ENCODE data around the gene ZDHHC17.
"Not testable (repeated sequence)": the region's sequence is repeated elsewhere in the genome, so short reads cannot be mapped to it uniquely, and the experiment has no call there.

Gene ZDHHC17, protein sequence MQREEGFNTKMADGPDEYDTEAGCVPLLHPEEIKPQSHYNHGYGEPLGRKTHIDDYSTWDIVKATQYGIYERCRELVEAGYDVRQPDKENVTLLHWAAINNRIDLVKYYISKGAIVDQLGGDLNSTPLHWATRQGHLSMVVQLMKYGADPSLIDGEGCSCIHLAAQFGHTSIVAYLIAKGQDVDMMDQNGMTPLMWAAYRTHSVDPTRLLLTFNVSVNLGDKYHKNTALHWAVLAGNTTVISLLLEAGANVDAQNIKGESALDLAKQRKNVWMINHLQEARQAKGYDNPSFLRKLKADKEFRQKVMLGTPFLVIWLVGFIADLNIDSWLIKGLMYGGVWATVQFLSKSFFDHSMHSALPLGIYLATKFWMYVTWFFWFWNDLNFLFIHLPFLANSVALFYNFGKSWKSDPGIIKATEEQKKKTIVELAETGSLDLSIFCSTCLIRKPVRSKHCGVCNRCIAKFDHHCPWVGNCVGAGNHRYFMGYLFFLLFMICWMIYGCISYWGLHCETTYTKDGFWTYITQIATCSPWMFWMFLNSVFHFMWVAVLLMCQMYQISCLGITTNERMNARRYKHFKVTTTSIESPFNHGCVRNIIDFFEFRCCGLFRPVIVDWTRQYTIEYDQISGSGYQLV

DNA sequence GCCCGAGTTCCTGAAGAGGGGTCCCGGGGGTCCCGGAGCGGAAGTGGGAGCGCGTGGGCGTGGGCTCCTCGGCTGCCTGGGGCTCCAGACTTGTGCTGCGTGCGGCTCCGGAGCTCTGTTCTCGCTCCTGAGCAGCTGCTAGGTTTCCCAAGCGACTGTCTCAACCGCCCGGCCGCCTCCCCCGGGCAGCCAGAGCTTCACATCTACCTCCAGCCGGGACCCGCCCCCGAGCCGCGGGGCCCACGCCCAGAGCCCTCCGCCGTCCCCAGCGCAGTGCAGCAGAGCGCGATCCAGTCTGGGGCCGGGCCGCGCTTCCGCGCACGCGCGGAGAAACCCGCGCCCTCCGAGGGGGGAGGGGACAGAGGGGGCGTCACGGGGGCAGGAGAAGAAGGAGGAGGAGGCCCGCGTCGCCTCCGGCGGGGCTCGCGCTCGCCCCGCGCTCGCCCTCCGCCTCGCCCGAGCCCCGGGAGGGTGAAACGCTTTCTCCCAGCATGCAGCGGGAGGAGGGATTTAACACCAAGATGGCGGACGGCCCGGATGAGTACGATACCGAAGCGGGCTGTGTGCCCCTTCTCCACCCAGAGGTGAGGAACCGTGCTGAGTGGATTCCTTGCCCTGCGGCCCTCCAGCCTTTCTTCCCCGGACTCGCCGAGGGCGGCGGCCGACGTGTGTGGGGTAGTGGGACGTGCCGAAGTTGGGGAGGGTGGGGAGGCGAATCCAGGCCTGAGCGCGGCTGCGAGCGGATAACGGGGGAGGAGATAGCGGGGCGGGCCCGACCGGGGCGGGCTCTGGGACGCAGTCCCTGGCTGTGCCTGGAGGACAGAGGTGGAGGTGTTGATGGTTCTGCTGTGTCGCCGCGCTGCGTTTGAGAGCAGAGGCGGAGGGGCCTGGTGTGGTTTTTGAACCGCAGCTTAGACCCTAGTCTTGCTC is at the start of gene ZDHHC17:
TSS of gene ZDHHC17 (plus strand) at position 370 of the 930 bp plus-strand sequence. CDS start at position 492, 122 bp downstream.
- peak; percentile 69 to 91 for DNase-seq

DNA sequence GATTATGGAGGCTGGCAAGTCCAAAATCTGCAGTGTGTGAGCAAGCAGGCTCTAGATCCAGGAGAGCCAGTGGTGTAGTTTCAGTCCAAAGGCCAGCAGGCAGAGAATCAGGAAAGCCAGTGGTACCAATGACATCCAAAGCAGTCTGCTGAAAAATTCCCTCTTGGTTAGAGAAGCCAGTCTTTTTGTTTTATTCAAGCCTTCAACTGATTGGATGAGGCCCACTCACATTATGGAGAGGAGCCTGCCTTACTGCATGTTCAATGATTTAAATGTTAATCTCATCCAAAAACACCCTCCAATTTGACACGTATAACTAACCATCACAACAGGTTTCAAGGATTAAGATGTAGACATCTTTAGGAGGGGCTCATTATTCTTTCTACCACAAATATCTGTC is 49.5 kb upstream of the ZDHHC17 start:
- no peak for DNase-seq

DNA sequence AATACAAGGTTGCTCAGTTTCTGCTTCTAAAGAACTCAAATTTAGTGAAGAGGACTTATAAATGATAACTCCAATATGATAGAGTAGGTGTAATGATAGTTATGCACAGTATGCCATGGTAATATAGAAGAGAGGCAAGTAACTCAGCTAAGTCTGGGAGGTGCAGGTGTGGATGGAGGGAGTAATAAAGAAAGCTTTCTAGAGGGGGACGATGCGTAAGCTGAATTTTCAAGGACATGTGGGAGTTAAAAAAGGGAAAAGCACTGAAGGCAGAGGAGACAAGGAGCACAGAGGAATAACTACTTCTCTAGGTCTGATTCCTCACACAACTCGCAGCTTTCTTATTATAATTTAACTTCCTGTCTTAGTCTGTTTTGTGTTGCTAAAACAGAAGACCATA is 49.1 kb upstream of the ZDHHC17 start:
- DNase-seq = no peak

DNA sequence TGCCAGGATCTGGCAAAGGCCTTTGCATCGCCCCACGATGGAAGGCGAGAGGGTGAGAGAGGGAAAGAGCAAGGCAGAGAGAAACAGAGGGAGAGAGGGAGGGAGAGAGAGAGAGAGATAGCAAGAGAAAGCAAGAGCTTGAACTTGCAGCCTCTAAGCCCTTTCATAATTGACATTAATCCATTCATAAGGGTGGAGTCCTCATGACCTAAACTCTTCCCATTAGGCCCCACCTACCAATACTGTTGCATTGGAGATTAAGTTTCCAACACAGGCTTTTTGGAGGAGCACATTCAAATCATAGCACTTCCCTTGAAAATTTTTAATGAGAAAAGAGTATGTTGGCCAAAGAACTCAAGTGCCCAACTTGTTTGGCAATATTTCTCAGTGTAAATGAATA is 48.6 kb upstream of the ZDHHC17 start:
- DNase-seq = no peak

DNA sequence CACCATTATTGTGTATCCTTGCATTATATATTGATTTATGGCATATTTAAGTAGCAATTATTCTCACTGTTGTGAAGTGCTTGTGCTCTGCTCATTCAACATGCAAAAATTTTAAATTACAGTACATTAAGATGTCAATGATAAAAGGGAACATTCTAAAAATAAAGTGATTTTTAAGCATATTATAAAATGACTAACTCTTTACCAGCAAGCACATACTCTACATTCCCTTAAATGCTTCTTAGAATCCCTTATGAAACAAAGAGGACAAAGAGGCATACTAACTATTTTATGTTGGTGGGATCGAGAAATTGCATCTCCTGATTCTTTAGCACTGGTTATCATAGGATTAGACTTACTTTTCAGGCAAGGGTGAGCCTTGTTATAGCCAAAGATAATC is 46.6 kb upstream of the ZDHHC17 start:
- no peak for DNase-seq

DNA sequence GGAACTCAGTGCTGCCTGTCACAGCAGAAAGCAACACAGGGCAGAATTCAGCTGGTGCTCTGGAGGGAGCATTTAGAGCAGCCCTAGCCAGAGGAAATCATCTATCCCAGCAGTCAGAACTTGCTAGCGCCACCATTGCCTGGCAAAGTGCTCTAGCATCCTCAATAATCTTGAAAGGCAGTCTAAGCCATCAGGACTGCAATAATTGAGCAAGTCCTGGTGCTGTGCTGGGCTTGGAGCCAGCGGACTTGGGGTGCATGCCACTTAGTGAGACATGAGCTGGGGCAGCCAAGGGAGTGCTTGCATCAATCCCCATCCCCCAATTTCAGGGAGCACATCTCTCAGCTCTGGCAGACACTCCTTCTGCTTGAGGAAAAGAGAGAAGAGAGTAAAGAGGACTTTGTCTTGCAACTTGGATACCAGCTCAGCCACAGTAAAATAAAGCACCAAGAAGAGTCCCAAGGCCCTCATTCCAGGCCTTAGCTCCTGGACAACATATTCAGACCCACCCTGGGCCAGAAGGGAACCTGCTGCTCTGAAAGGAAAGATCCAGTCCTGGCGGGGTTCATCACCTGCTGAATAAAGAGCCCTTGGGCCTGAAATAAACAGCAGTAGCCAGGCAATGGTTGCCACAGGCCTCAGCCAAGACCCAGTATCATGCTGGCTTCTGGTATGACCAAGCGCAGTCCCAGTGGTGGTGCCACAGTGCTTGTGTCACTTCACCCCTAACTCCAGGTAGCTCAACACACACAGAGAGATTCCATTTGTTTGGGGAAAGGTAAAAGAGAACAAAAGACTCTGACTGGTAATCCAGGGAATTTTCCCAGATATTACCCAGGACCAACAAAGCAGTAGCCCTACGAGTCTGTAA is 44.5 kb upstream of the ZDHHC17 start:
- no peak for DNase-seq

DNA sequence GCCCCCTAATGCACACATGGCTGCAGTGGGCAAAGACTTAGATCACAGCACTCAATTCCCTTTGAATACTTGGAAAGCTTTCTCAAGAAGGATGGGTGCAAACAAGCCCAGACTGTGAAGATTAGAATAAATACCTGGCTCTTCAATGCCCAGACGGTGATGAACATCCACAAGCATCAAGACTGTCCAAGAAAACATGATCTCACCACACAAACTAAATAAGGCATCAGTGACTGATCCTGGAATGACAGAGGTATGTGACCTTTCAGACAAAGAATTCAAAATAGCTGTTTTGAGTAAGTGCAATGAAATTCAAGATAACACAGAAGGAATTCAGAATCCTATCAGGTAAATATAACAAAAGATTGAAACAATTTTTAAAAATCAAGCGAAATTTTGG is 43.8 kb upstream of the ZDHHC17 start:
- DNase-seq = peak in 1 of 2 experiments; percentile 43

DNA sequence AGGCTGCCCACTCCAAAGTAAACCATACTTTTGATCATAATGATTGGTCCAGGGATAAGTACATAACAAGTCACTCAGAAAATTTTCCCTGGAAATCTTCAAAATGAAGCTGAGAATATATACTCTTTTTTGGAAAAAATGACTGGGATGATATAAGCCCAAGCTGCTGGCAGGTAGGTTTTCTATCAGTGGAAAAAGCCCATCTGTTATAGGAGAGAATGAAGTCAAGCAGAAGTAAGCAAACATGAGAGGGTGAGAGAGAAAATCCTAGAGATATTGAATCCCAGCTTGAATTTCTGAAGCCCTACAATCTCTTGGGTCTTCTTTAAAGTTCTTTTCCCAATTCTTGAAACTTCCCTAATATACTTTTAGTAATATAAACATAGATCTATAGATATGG is 37.3 kb upstream of the ZDHHC17 start:
- DNase-seq = no peak

DNA sequence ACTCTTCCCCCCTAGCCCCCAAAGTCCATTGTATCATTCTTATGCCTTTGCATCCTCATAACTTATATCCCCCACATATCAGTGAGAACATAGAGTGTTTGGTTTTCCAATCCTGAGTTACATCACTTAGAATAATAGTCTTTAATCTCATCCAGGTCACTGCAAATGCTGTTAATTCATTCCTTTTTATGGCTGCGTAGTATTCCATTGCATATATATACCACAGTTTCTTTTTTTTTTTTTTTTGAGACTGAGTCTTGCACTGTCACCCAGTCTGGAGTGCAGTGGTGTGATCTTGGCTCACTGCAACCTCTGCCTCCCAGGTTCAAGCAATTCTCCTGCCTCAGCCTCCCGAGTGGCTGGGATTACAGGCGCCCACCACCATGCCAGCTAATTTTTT is 31.7 kb upstream of the ZDHHC17 start:
- not testable (repeated sequence) for DNase-seq

DNA sequence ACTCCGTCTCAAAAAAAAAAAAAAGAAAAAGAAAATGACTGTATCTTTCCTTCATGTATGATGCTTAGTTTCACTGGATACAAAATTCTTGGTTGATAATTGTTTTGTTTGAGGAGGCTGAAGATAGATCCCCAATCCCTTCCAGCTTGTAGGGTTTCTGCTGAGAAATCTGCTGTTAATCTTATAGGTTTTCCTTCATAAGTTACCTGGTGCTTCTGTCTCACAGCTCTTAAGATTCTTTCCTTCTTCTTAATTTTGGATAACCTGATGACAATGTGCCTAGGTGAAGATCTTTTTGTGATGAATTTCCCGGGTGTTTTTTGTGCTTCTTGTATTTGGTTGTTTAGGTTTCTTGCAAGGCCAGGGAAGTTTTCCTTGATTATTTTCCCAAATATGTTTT is 26.2 kb upstream of the ZDHHC17 start:
- not testable (repeated sequence) for DNase-seq

DNA sequence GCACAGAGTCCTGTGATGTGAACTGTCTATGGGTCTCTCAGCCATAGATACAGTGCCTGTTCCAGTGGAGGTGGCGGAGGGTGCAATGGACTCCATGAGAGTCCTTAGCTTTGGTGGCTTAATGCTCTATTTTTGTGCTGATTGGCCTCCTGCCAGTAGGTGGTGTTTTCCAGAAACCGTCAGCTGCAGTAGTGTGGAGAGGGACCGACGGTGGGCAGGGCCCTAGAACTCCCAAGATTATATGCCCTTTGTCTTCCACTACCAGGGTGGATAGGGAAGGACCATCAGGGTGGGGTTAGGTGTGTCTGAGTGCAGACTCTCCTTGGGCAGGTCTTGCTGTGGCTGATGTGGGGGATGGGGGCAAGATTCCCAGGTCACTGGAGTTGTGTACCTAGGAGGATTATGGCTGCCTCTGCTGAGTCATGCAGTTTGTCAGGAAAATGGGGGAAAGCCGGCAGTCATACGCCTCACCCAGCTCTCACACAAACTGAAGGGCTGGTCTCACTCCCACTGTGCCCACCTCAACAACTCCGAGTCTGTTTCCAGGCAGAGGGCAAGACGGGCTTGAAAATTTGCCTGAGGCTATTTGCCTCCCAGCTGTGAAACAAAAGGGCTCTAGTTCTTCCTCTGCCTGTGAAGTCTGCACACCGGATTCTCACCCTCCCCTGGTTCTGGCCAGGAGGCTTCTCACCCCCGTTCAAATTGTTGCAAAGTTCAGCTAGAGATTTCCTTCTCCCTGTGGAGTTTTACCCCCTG is 24.9 kb upstream of the ZDHHC17 start:
- DNase-seq = no peak

DNA sequence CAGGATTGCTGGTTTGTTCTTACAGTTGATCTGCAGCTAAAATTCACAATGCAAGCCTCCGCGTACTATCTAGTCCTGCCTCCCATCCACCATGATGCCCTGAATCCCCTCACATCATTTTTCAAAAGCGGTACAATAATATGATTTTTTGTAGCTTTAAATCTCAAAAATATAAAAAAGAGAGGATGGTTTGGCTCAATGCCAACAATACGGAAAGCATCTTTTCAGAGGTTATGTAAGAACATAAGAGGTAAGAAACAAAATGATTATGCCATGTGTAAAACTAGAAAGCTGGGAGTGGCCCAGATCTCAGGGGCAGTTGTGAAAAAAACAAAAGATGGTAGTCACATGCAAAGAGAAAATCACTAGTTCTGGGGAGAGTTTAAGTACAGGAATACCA is 24.0 kb upstream of the ZDHHC17 start:
- DNase-seq = no peak

DNA sequence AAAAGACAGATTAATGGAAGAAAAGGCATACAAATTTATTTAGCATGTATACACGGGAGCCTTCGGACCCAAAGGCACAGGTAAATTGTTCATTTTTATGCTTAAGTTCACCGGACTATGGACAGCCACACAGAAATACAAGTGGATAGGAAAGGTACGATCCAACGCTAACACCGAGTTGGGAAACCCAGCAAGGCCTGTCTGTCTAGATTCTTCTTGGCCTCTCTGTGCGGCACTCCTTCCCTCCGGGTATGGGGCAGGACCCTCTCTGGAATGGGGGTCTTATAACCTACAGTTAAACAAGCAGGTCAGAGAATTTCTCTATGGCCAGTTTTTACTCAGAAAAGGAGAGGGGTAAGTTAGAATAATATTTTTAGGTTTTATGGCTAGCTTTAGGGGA is 23.4 kb upstream of the ZDHHC17 start:
- DNase-seq = no peak

DNA sequence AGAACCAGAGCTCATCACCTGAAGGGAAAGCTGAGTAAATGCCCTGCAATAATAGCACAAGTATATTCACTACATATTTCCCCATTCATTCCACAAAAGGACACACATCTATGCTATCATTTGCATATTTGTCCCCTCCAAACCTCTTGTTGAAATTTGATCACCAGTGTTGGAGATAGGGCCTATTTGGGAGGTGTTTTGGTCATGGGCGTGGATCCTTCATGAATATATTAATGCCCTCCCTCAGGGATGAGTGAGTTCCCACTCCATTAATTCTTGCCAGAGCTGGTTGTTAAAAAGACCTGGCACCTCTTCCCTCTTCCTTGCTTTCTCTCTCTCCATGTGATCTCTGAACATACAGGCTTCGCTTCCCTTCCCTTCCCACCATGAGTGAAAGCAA is 18.6 kb upstream of the ZDHHC17 start:
- no peak for DNase-seq

DNA sequence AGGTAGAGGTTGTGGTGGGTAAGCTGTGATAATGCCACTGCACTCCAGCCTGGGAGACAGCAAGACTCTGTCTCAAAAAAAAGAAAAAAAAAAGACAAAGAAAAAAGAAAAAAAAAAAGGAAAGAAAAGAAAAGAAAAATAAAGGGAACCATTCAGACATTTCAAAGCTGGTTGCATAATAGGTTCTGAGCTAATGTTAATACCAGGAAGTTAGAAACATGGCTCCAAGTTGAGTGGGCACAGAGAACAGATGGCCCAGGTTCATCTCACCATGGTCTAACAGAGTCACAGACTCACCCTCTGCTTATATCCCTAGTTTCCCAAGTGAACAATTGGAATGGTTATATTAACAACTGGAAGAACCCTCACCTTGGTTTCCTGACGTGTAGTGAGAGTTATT is 17.4 kb upstream of the ZDHHC17 start:
- DNase-seq = no peak

DNA sequence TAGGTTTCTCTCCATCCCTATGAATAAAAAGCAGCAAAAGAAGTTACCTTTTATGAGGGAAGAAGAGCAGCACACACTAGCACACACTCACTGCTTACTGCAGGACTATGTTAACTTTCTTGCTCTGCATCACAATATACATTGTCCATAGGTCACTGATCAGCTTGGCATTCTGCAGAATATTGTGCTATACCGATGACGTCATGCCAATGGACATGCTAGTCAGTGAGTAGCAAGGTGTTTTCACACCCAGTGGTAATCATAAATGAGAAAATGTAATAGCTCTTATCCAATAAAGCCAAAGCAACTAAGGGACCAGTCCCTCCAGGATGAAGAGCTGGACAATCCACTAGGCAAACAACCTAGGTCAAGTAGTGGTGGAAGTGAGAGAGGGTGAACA is 16.7 kb upstream of the ZDHHC17 start:
- no peak for DNase-seq

DNA sequence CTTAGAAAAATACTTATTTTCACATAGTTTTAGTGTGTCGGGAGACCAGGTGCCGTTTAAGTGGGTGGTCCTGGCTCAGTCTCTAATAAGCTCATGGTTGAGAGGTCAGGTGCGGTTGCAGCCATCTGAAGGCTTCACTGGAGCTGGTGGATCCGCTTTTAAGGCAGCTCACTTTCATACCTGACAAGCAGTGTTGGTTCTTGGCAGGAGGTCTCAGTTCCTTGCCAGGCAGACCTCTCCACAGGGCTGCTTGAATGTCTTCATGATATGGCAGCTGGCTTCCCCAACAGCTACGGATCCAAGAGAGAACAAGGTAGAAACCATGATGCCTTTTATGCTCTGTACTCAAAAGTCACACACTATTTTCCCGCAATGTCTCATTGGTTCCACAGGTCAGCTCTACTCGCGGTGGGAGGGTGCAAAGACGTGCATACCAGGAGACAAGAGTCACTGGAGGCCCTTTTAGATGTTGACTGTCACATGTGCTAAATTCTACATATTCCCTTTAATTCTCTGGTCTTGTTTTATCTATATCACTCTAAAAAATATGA is 8.0 kb upstream of the ZDHHC17 start:
- DNase-seq = no peak

DNA sequence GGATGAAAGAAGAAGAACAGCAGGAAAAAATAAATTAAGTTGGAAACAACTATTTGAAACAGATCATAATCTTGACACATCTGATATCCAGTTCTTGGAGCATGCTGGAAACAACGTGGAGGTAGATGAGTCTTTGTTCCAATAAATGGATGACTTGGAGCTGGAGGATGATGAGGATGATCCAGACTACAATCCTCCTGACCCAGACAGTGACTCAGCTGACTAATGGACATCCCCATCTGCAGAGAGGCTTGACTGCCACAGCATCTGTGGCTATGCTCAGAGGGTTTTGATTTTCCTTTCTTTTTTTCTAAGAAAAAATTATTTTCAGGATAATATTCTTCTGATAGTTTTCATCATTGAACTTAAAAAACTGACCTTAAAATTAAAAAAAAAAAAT is 6.2 kb upstream of the ZDHHC17 start:
- DNase-seq = no peak

DNA sequence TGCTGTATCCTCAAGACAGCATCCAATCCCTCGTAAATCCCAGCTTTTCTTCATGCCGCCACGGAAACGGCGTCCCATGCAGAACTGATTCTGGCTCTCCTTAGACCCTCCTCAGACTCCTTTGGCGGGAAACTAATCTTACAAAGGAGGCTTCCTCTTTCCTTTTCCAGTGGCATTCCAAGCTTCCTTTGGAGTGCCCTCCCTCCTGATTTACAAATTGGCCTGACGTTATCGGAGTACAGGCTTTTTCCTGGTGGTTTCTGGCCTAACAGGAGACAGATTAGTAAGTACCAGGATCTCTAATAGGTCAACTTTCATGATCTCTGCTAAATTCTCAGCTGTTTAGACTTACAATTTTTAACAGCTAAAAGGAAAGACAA is 1.3 kb upstream of the ZDHHC17 start:
- DNase-seq = no peak

DNA sequence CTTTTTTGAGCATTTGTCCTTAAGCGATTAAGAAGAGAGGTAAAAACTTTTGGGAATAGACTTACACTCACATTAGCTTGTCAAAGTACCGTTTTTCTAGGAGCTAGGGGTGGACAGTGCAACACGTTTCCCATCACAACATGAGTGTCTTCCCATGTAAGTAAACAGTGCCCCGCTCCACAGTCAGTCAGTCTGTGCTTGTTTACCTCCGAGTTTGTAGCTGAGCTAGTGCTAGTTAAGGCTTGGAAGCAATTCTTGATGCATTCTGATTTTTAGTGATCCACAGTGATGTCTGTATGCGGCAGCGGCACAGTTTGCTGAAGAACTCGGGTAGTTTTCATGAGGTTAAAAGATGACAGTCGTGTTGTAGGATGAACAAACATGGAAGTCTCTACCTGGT is 941 bp downstream of the ZDHHC17 start:
- no peak for DNase-seq

DNA sequence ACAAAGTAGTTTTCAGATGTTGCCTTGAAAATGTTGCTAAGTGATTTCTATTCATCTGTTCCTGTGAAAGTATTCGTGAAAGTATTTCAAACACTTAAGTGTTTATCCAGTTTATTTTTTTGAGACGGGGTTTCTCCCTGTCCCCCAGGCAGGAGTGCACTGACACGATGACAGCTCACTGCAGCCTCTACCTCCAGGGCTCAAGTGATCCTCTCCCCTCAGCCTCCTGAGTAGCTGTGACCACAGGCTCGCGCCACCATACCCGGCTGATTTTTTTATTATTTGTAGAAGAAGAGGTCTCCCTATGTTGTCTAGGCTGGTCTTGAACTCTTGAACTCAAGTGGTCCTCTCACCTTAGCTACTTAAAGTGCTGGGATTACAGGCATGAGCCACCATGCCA is 1.7 kb downstream of the ZDHHC17 start:
- no peak for DNase-seq

DNA sequence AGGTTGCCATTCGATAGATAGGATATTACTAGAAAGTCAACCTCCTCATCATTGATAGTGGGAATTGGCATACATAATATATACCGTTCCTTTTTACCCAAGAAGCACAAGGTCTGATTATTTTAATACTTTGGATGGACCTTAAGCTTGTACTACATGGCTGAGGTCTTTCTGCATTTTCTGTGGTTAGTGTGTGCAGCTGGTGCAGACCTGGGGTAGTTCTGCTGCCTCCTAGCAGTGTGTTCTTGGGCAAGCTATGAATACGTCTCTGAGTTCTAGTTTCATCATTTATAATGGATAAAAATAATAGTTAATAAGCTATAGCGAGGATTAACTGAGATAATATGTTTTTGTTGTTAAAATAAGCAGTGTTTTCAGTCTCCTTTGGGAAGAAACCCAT is 2.2 kb downstream of the ZDHHC17 start:
- no peak for DNase-seq
